Measurements from ENCODE around the gene TFCP2L1.

- no peak for TF ChIP-seq CTCF (IDR thresholded peaks at IDR 0.05)
- TF ChIP-seq EP300 (IDR thresholded peaks at IDR 0.05) = no peak
- TF ChIP-seq POLR2A (IDR thresholded peaks at IDR 0.05) = no peak
Measured at GRCh38 chr2:121245913-121246312, 39.1 kb downstream of the TFCP2L1 start.
